NT2/D1 (cell line): ENCODE data around the gene CIAO2A.
"Not testable (repeated sequence)": the region's sequence is repeated elsewhere in the genome, so short reads cannot be mapped to it uniquely, and the experiment has no call there.

Experiments used
- DNase-seq: peaks from one replicate; pipeline ENCODE4 v3.0.0-alpha.2; 2011; ENCODE audit warnings: low read depth, low spot score
- H3K27me3 ChIP-seq: 2 replicates; pipeline ENCODE4 v1.6.0; 2011; ENCODE audit warnings: mild to moderate bottlenecking; ENCODE audit not compliant: insufficient read length, insufficient read depth
- H3K36me3 ChIP-seq: 2 replicates; pipeline ENCODE4 v1.6.1; 2011; ENCODE audit warnings: mild to moderate bottlenecking, low read length, mixed read lengths; ENCODE audit not compliant: insufficient read depth, insufficient read length
- H3K4me1 ChIP-seq: 2 replicates; pipeline ENCODE4 v1.5.1; 2011; ENCODE audit not compliant: insufficient read depth, insufficient read length
- H3K4me3 ChIP-seq: 2 replicates; pipeline ENCODE4 v1.5.1; 2011; ENCODE audit warnings: low read depth; ENCODE audit not compliant: insufficient read length
- H3K9ac ChIP-seq: 2 replicates; pipeline ENCODE4 v1.6.0; 2011; ENCODE audit warnings: low read depth; ENCODE audit not compliant: insufficient read length
- H3K9me3 ChIP-seq: 2 replicates; pipeline ENCODE4 v1.5.1; 2011; ENCODE audit warnings: mild to moderate bottlenecking, low read length; ENCODE audit not compliant: insufficient read depth
- SUZ12 ChIP-seq: IDR thresholded peaks from 2 replicates; pipeline ENCODE4 v1.6.1; 2011; ENCODE audit not compliant: insufficient read length, insufficient read depth; ENCODE audit errors: extremely low read depth
- YY1 ChIP-seq: IDR thresholded peaks from 2 replicates; pipeline ENCODE4 v1.6.1; 2011; ENCODE audit not compliant: insufficient read length, insufficient read depth
- ZNF274 ChIP-seq: IDR thresholded peaks from 2 replicates; pipeline ENCODE4 v1.6.1; 2011; ENCODE audit warnings: mild to moderate bottlenecking, low read depth, low read length

The CIAO2A gene

GRCh38 chr15:64090527-64090926, 3.1 kb downstream of the CIAO2A start:
- H3K4me1 ChIP-seq = no peaks in the 10 kb centered on the region
- TF ChIP-seq ZNF274 = no peak
- no peak for TF ChIP-seq SUZ12
- TF ChIP-seq YY1 = no peak
- peaks cover 33% of the 10 kb centered on the region for H3K36me3 ChIP-seq
- no peak overlapping the region for H3K9ac ChIP-seq
- no peaks in the 10 kb centered on the region for H3K27me3 ChIP-seq
- DNase-seq = no peak
- H3K9me3 ChIP-seq = peaks cover 6% of the 10 kb centered on the region
- H3K4me3 ChIP-seq = no peak overlapping the region

GRCh38 chr15:64089543-64090280, 3.9 kb downstream of the CIAO2A start:
- no peaks in the 10 kb centered on the region for H3K4me1 ChIP-seq
- no peak for DNase-seq
- no peaks in the 10 kb centered on the region for H3K27me3 ChIP-seq
- H3K9ac ChIP-seq = no peak overlapping the region
- H3K36me3 ChIP-seq = peaks cover 37% of the 10 kb centered on the region
- no peak for TF ChIP-seq SUZ12
- TF ChIP-seq YY1 = no peak
- no peak for TF ChIP-seq ZNF274
- peaks cover 6% of the 10 kb centered on the region for H3K9me3 ChIP-seq
- H3K4me3 ChIP-seq = no peak overlapping the region

DNA sequence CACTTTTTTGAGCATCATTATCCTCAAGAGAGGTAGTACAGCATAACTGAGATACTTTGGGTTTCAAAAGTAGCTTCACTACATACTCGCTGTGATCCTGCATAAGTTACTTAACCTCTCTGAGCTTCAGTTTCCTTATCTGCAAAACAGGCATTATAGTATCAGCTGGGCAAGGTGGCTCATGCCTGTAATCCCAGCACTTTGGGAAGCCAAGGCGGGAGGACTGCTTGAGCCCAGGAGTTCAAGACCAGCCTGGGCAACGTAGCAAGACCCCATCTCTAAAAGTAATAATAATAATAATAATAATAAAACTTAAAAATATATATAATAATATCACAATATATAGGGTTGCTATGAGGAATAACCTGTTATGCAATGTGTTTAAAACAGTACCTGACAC, 10.9 kb downstream of the CIAO2A start:
- no peak for TF ChIP-seq SUZ12
- no peak for TF ChIP-seq ZNF274
- no peak for TF ChIP-seq YY1
- Histone ChIP-seq H3K4me1 (no peaks in the 10 kb centered on the region), H3K4me3 (no peak overlapping the region), H3K27me3 (no peaks in the 10 kb centered on the region), H3K9ac (no peak overlapping the region), H3K36me3 (peaks cover 34% of the 10 kb centered on the region), H3K9me3 (peaks cover under 1% of the 10 kb centered on the region; the same call in 1 of the 2 replicates)
- no peak for DNase-seq

- H3K9ac ChIP-seq, H3K27me3 ChIP-seq, DNase-seq, H3K4me1 ChIP-seq, H3K9me3 ChIP-seq, H3K4me3 ChIP-seq: not testable (repeated sequence)
- H3K36me3 ChIP-seq = peaks cover 33% of the 10 kb centered on the region
Observed at GRCh38 chr15:64073496-64073895, 20.1 kb downstream of the CIAO2A start.

GRCh38 chr15:64072812-64073211, 20.8 kb downstream of the CIAO2A start:
- DNase-seq = no peak
- Histone ChIP-seq H3K27me3 (no peaks in the 10 kb centered on the region), H3K4me1 (no peaks in the 10 kb centered on the region), H3K4me3 (no peak overlapping the region), H3K9ac (no peak overlapping the region), H3K36me3 (peaks cover 32% of the 10 kb centered on the region), H3K9me3 (no peaks in the 10 kb centered on the region)
- TF ChIP-seq SUZ12 (no peak), ZNF274 (no peak), YY1 (no peak)

DNA sequence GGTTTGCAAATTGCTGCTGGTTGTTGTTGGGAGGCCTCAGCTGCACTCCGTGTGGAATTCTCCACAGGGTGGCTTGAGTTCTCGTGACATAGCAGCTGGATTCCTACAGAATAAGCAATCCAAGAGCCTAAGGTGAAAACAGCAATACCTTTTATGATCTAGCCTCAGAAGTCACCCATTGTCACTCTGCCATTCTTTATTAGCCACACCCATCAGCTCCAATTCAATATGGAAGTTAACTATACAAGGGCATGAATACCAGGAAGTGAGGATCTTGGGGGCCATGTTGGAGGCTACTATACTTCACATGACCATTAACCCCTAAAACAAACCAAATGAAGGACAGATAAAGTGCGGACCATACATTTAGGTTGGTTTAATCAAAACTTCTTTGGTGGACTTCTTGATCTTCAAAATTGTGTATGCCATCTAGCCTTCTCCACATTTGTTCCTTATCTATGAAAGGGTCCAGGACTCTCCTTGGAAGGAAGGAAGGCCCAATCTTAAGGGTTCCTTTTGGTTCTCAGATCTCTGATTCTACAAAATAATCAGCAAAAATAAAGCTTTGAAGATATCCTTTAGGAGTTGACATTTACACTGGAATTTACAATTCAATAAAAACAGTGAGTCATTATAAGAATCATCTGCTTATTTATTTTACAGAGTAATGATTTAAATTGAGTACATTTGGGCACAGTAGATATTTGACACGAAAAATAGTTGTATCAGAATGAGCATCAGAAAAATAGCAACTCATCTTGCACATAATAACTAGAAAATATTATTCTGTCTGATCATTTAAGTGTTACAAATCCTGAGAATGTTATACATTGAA, 21.5 kb downstream of the CIAO2A start:
- TF ChIP-seq ZNF274 = no peak
- TF ChIP-seq SUZ12 = no peak
- no peak for TF ChIP-seq YY1
- no peak overlapping the region for H3K4me3 ChIP-seq
- H3K9me3 ChIP-seq = no peaks in the 10 kb centered on the region
- no peaks in the 10 kb centered on the region for H3K4me1 ChIP-seq
- no peak for DNase-seq
- H3K9ac ChIP-seq = no peak overlapping the region
- peaks cover 29% of the 10 kb centered on the region for H3K36me3 ChIP-seq
- no peaks in the 10 kb centered on the region for H3K27me3 ChIP-seq
